Astrocyte (in vitro differentiated cells and primary cell): ENCODE data around the gene SMAD7.

ENCODE experiments used
- CTCF ChIP-seq: IDR thresholded peaks from 2 replicates; pipeline ENCODE4 v1.5.1; 2011; ENCODE audit warnings: low read depth, mild to moderate bottlenecking, inconsistent platforms, low read length, moderate library complexity; ENCODE audit not compliant: insufficient read depth
- EZH2 ChIP-seq: IDR thresholded peaks from 2 replicates; pipeline ENCODE4 v1.6.1; 2012; ENCODE audit warnings: mild to moderate bottlenecking, low read length, inconsistent platforms; ENCODE audit not compliant: insufficient read depth

- TF ChIP-seq CTCF = no peak
- no peak for TF ChIP-seq EZH2
Observed at GRCh38 chr18:48950536-48951447, at the start of gene SMAD7.
